ENCODE data around the gene ARHGEF28.

ARHGEF28 gene

DNA sequence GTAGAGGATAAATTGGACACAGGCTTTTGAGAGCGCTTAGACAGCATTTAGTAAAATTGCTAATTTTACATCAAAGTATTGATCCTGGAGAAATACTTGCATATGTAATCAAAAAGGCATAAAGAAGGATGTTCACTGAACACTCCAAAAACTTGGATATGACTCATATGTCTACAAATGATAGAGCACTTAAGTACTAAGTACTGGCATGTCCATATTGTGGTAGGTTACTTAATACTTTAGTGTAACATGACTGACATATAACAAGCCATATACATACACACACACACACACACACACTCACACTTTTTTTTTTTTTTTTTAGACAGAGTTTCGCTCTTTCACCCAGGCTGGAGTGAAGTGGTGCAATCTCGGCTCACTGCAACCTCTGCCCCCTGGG lies 361.9 kb downstream of the ARHGEF28 start:
- Histone ChIP-seq H3K4me1 (peaks cover 4% of the 10 kb centered on the region; the same call in 1 of the 2 replicates), H3K36me3 (no peaks in the 10 kb centered on the region), H3K4me3 (ENCODE audit: low read depth, low read length) (no peak overlapping the region), H3K9me3 (no peaks in the 10 kb centered on the region), H3K27me3 (no peaks in the 10 kb centered on the region)
- DNase-seq = no peak
- TF ChIP-seq, protein P1, sequence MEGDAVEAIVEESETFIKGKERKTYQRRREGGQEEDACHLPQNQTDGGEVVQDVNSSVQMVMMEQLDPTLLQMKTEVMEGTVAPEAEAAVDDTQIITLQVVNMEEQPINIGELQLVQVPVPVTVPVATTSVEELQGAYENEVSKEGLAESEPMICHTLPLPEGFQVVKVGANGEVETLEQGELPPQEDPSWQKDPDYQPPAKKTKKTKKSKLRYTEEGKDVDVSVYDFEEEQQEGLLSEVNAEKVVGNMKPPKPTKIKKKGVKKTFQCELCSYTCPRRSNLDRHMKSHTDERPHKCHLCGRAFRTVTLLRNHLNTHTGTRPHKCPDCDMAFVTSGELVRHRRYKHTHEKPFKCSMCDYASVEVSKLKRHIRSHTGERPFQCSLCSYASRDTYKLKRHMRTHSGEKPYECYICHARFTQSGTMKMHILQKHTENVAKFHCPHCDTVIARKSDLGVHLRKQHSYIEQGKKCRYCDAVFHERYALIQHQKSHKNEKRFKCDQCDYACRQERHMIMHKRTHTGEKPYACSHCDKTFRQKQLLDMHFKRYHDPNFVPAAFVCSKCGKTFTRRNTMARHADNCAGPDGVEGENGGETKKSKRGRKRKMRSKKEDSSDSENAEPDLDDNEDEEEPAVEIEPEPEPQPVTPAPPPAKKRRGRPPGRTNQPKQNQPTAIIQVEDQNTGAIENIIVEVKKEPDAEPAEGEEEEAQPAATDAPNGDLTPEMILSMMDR (IDR thresholded peaks at IDR 0.05; ENCODE audit: low read depth, low read length) = no peak

GRCh38 chr5:73989956-73990355 lies 364.0 kb downstream of the ARHGEF28 start:
- no peak for DNase-seq
- TF ChIP-seq, protein P1 (IDR thresholded peaks at IDR 0.05; ENCODE audit: low read depth, low read length) = no peak
- H3K27me3 ChIP-seq = no peaks in the 10 kb centered on the region
- H3K9me3 ChIP-seq = no peaks in the 10 kb centered on the region
- H3K36me3 ChIP-seq = no peaks in the 10 kb centered on the region
- no peak overlapping the region for H3K4me3 ChIP-seq (ENCODE audit: low read depth, low read length)
- peaks cover 4% of the 10 kb centered on the region; the same call in 1 of the 2 replicates for H3K4me1 ChIP-seq

Measured in BE2C (cell line).